Skeletal muscle satellite cell (primary cell): Measurements from ENCODE around the gene NCS1.
"Not testable (repeated sequence)": the region's sequence is repeated elsewhere in the genome, so short reads cannot be mapped to it uniquely, and the experiment has no call there.

Experiments used
- H3K27me3 ChIP-seq: 2 replicates; pipeline ENCODE4 v1.7.0; 2013; ENCODE audit warnings: low read length; ENCODE audit not compliant: control insufficient read depth, insufficient read depth
- H3K36me3 ChIP-seq: 2 replicates; pipeline ENCODE4 v1.7.0; 2013; ENCODE audit warnings: mild to moderate bottlenecking, control low read depth, low read length; ENCODE audit not compliant: insufficient read depth
- H3K4me1 ChIP-seq: 2 replicates; pipeline ENCODE4 v1.7.0; 2013; ENCODE audit warnings: low read length; ENCODE audit not compliant: control insufficient read depth, insufficient read depth
- H3K4me2 ChIP-seq: 2 replicates; pipeline ENCODE4 v1.7.0; 2013; ENCODE audit warnings: mild to moderate bottlenecking, low read length
- H3K4me3 ChIP-seq: 2 replicates; pipeline ENCODE4 v1.7.0; 2013; ENCODE audit warnings: low read length
- H3K9ac ChIP-seq: 2 replicates; pipeline ENCODE4 v1.7.0; 2013; ENCODE audit warnings: mild to moderate bottlenecking, low read depth, low read length, moderate library complexity
- H3K9me3 ChIP-seq: replicated peaks from 2 replicates; pipeline ENCODE4 v1.7.0; 2013; ENCODE audit warnings: mild to moderate bottlenecking, control low read depth, low read length

The NCS1 gene

DNA sequence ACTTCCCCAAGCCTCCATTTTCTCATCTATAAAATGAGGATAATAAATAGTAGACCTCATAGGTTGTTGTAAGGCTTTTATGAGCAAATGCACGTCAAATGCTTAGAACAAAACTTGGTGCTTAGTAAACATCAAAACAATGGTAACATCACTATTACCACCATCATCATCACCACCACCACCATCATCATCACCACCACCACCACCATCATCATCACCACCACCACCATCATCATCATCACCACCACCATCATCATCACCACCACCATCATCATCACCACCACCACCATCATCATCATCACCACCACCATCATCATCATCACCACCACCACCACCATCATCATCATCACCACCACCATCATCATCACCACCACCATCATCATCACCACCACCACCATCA lies 105.3 kb downstream of the NCS1 start:
- peaks cover 61% of the 10 kb centered on the region for H3K27me3 ChIP-seq
- not testable (repeated sequence) for H3K4me3 ChIP-seq, H3K4me2 ChIP-seq, H3K9ac ChIP-seq, H3K4me1 ChIP-seq, H3K36me3 ChIP-seq, H3K9me3 ChIP-seq

DNA sequence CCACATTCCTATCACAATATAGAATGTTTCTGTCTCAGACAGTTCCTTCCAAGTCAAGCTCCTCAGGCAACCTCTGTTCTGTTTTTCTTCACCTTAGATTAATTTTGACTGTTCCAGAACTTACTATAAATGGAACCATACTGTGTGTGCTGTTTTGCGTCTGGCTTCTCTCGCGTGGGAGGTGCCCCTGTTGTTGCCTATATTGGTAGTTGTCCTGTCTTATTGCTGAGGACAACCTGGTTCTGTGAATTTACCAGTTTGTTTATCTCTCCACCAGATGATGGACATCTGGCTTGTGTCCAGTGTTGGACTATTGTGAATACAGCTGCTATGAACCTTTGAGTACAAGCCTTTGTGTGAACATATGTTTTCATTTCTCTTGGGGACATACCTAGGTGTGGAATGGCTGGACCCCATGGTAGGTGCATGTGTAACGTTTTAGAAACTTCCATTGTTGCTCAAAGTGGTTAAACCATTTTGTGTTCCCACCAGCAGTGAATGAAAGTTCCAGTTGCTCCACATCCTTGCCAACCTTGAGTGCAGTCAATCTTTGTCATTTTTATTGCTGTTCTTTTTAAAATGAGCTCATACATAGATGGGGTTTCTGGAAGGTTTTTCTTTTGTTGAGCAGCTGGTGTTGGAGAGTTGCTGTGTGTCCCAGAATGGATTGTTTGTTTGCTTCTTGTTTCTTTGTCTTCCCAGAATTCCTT lies 111.5 kb downstream of the NCS1 start:
- Histone ChIP-seq H3K4me2 (no peak overlapping the region), H3K4me1 (no peaks in the 10 kb centered on the region), H3K9ac (no peak overlapping the region), H3K9me3 (no peaks in the 10 kb centered on the region), H3K27me3 (peaks cover 85% of the 10 kb centered on the region), H3K4me3 (no peak overlapping the region), H3K36me3 (no peaks in the 10 kb centered on the region)

DNA sequence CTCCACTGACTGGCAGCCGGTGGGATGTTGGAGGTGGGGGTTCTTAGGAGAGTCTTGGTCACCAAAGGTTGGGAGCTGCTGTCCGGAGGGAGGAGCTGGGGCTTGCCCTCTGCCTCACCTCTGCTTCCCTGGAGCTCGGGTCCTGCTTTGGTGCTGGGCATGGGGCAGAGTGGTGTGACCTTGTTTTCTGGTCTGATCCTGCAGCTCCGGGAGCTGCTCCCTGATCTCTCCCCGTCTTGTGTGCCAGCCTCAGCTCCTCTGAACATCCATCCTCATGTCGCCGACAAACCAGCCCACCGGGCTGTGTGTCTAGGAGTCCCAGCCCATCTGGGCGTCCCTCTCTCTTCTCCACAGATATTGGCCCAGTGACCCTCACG lies 112.0 kb downstream of the NCS1 start:
- Histone ChIP-seq H3K4me2 (no peak overlapping the region), H3K4me1 (no peaks in the 10 kb centered on the region), H3K36me3 (no peaks in the 10 kb centered on the region), H3K9ac (no peak overlapping the region), H3K4me3 (no peak overlapping the region), H3K27me3 (peaks cover 89% of the 10 kb centered on the region), H3K9me3 (no peaks in the 10 kb centered on the region)

DNA sequence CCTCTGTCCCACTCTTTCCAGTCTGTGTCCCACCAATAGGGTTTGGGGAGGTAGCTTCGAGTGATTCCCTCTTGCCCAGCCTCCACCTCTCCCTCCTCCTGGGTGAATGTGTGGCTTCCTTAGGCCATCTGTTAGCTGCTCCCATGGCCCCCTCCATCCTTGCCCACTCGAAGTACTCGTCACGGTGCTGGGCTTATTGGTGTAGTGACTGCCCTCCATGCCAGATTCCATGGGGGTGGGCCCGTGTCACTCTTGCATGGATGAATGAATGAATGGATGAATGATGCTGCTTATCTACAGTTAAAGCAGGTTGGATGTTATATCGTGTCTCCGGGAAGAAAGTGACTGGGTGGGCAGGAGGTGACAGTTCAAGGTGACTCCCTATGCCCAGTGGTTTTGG lies 112.5 kb downstream of the NCS1 start:
- H3K4me2 ChIP-seq: no peak overlapping the region
- H3K4me1 ChIP-seq: no peaks in the 10 kb centered on the region
- no peak overlapping the region for H3K4me3 ChIP-seq
- no peaks in the 10 kb centered on the region for H3K9me3 ChIP-seq
- peaks cover 89% of the 10 kb centered on the region for H3K27me3 ChIP-seq
- no peak overlapping the region for H3K9ac ChIP-seq
- no peaks in the 10 kb centered on the region for H3K36me3 ChIP-seq

DNA sequence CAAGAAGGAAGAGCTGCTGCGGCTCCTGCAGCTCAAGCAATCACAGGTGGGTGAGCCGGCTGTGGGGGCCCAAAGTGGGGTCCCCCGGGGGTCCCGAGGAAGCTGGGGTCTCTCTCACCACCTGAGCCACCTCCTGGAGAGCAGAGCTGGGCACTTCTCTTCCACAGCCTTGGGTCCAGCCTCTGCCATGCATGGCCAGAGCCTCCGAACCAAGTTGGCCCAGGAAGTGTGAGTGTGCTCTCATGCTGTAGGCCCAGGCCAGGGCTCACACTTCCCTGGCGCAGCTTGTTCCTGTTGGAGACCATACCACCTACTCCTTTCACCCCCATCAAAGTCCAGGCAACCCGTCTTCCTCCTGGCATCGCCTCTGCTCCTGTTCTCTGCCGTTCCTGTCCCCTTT lies 113.1 kb downstream of the NCS1 start:
- H3K4me2 ChIP-seq: no peak overlapping the region
- no peaks in the 10 kb centered on the region for H3K4me1 ChIP-seq
- H3K9ac ChIP-seq: no peak overlapping the region
- no peak overlapping the region for H3K4me3 ChIP-seq
- H3K36me3 ChIP-seq: no peaks in the 10 kb centered on the region
- H3K27me3 ChIP-seq: peaks cover 93% of the 10 kb centered on the region
- no peaks in the 10 kb centered on the region for H3K9me3 ChIP-seq

DNA sequence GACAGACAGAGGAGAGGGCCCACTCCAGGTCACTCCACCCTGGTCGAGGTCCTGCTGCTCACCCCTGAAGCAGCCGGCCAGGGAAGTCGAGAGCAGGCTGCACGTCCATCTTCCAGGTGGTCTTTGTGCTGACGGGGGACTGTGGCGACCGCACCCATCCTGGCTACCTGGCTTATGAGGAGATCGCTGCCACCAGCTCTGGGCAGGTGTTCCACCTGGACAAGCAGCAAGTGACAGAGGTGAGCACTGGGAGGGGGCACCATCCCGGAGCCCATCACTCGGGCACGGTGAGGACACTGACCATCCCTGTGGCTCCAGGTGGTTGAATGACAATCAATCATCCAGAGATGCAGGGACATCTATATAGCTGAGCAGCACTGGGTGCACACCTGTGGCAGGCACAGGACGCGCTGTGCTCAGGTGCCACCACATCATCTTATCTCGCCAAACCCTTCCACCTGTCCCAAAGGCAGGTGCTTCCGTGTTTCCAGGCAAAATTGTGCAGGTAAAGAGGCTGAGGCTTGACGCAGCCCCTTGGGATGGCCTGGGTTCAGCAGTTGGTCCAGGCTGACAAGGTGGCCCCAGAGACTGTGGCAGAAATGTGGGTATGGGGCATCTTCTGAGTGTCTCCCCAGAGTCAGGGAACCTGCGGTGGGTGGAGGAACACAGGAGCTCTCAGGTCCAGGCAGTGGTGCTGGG lies 114.0 kb downstream of the NCS1 start:
- H3K27me3 ChIP-seq: peaks cover 93% of the 10 kb centered on the region

More for the DNA sequence above, 114.0 kb downstream of the NCS1 start:
- H3K4me1 ChIP-seq: no peaks in the 10 kb centered on the region
- no peaks in the 10 kb centered on the region for H3K9me3 ChIP-seq
- H3K36me3 ChIP-seq: no peaks in the 10 kb centered on the region
- H3K4me2 ChIP-seq: no peak overlapping the region
- no peak overlapping the region for H3K4me3 ChIP-seq
- H3K9ac ChIP-seq: no peak overlapping the region
